H9 (cell line): ENCODE data around the gene RPP40. TPM values are rescaled to one million over a fixed set of nuclear protein-coding genes. Genes with fewer than 3 reads are reported as not detected.

ENCODE experiments used
- DNase-seq: peaks from one replicate; pipeline ENCODE4 v3.0.0-alpha.2; 2017
- H2AFZ ChIP-seq: one replicate; pipeline ENCODE4 v1.6.1; 2013; ENCODE audit warnings: mild to moderate bottlenecking, low read length, control low read depth, moderate library complexity
- H2AK5ac ChIP-seq: 2 replicates; pipeline ENCODE4 v1.6.1; 2013; ENCODE audit warnings: low read length, control low read depth, mixed read lengths; ENCODE audit not compliant: insufficient read length
- H2BK120ac ChIP-seq: one replicate; pipeline ENCODE4 v1.6.1; 2013; ENCODE audit warnings: low read depth, mild to moderate bottlenecking, low read length, control low read depth, inconsistent platforms; ENCODE audit not compliant: poor library complexity, severe bottlenecking
- H2BK12ac ChIP-seq: 2 replicates; pipeline ENCODE4 v1.6.1; 2013; ENCODE audit warnings: low read length, control low read depth, mixed read lengths, low read depth; ENCODE audit not compliant: insufficient read length
- H2BK15ac ChIP-seq: 2 replicates; pipeline ENCODE4 v1.6.1; 2013; ENCODE audit warnings: low read depth, low read length, control low read depth
- H2BK20ac ChIP-seq: one replicate; pipeline ENCODE4 v1.6.1; 2013; ENCODE audit warnings: low read depth, mild to moderate bottlenecking, low read length, control low read depth, inconsistent platforms; ENCODE audit not compliant: poor library complexity, severe bottlenecking
- H2BK5ac ChIP-seq: 2 replicates; pipeline ENCODE4 v1.6.1; 2013; ENCODE audit warnings: low read length, control low read depth, mixed read lengths; ENCODE audit not compliant: insufficient read length
- H3K14ac ChIP-seq: 2 replicates; pipeline ENCODE4 v1.6.1; 2013; ENCODE audit warnings: low read length, control low read depth; ENCODE audit not compliant: insufficient read depth
- H3K18ac ChIP-seq: 2 replicates; pipeline ENCODE4 v1.6.1; 2013; ENCODE audit warnings: low read depth, mild to moderate bottlenecking, mixed read lengths, low read length, control low read depth; ENCODE audit not compliant: insufficient read length
- H3K23ac ChIP-seq: 2 replicates; pipeline ENCODE4 v1.6.1; 2013; ENCODE audit warnings: low read length, control low read depth, mixed read lengths, low read depth; ENCODE audit not compliant: insufficient read length
- H3K23me2 ChIP-seq: 2 replicates; pipeline ENCODE4 v1.6.1; 2013; ENCODE audit warnings: low read depth, mild to moderate bottlenecking, mixed read lengths, low read length, control low read depth; ENCODE audit not compliant: insufficient read length, poor library complexity, severe bottlenecking
- H3K27ac ChIP-seq: 2 replicates; pipeline ENCODE4 v1.5.1; 2013; ENCODE audit warnings: low read length, control low read depth, mixed read lengths, low read depth; ENCODE audit not compliant: insufficient read length
- H3K27me3 ChIP-seq: 2 replicates; pipeline ENCODE4 v1.6.1; 2013; ENCODE audit warnings: low read length, control low read depth, inconsistent platforms; ENCODE audit not compliant: insufficient read depth
- H3K4ac ChIP-seq: 2 replicates; pipeline ENCODE4 v1.6.1; 2013; ENCODE audit warnings: low read depth, mild to moderate bottlenecking, control low read depth, inconsistent platforms, low read length, moderate library complexity
- H3K4me1 ChIP-seq: 2 replicates; pipeline ENCODE4 v1.6.1; 2013; ENCODE audit warnings: low read length, control low read depth, inconsistent platforms; ENCODE audit not compliant: insufficient read depth
- H3K4me2 ChIP-seq: 2 replicates; pipeline ENCODE4 v1.6.1; 2013; ENCODE audit warnings: low read length, control low read depth, mixed read lengths; ENCODE audit not compliant: insufficient read length, insufficient read depth
- H3K56ac ChIP-seq: 2 replicates; pipeline ENCODE4 v1.6.1; 2013; ENCODE audit warnings: low read depth, mild to moderate bottlenecking, mixed read lengths, low read length, control low read depth; ENCODE audit not compliant: insufficient read length
- H3K79me1 ChIP-seq: 2 replicates; pipeline ENCODE4 v1.6.1; 2013; ENCODE audit warnings: low read depth, mild to moderate bottlenecking, moderate library complexity, low read length, control low read depth, inconsistent platforms; ENCODE audit not compliant: insufficient read depth, poor library complexity, severe bottlenecking
- H3K79me2 ChIP-seq: 2 replicates; pipeline ENCODE4 v1.6.1; 2013; ENCODE audit warnings: low read length, control low read depth, inconsistent platforms; ENCODE audit not compliant: insufficient read depth
- H3K9ac ChIP-seq: 2 replicates; pipeline ENCODE4 v1.6.1; 2013; ENCODE audit warnings: low read length, control low read depth, mixed read lengths; ENCODE audit not compliant: insufficient read length; ENCODE audit errors: extremely low read depth
- H3K9me3 ChIP-seq: one replicate; pipeline ENCODE4 v1.6.1; 2013; ENCODE audit warnings: low read depth, low read length, inconsistent platforms; ENCODE audit not compliant: control insufficient read depth
- H3T11ph ChIP-seq: one replicate; pipeline ENCODE4 v1.6.1; 2013; ENCODE audit warnings: mild to moderate bottlenecking, low read length, control low read depth, inconsistent platforms
- H4K20me1 ChIP-seq: one replicate; pipeline ENCODE4 v1.6.1; 2013; ENCODE audit not compliant: control insufficient read depth, insufficient read length, insufficient read depth
- H4K5ac ChIP-seq: 2 replicates; pipeline ENCODE4 v1.6.1; 2013; ENCODE audit warnings: low read depth, mild to moderate bottlenecking, mixed read lengths, low read length, control low read depth; ENCODE audit not compliant: insufficient read length
- H4K8ac ChIP-seq: replicated peaks from 2 replicates; pipeline ENCODE4 v1.6.1; 2013; ENCODE audit warnings: low read length, control low read depth, mixed read lengths, low read depth; ENCODE audit not compliant: insufficient read length
- H4K91ac ChIP-seq: 2 replicates; pipeline ENCODE4 v1.6.1; 2013; ENCODE audit warnings: low read depth, mild to moderate bottlenecking, moderate library complexity, mixed read lengths, low read length, control low read depth; ENCODE audit not compliant: insufficient read length
- H3K27ac Mint-ChIP-seq, 3 experiments: 2 replicates in 2 of 3; 3 replicates in 1 of 3; pipeline ENCODE4 v1.8.0; 2020 to 2021; ENCODE audit warnings: mixed read lengths in 3 of 3, mild to moderate bottlenecking in 1 of 3, moderate library complexity in 1 of 3
- H3K27me3 Mint-ChIP-seq: 2 replicates; pipeline ENCODE4 v1.8.0; 2021; ENCODE audit warnings: low read depth, mild to moderate bottlenecking, moderate library complexity, mixed read lengths
- H3K36me3 Mint-ChIP-seq, 3 experiments: 2 replicates in 2 of 3; 3 replicates in 1 of 3; pipeline ENCODE4 v1.8.0; 2020 to 2021; ENCODE audit warnings: low read depth in 3 of 3, mixed read lengths in 3 of 3; ENCODE audit not compliant: insufficient read depth in 1 of 3
- H3K4me1 Mint-ChIP-seq, 2 experiments: 2 replicates each; pipeline ENCODE4 v1.8.0; 2020; ENCODE audit warnings: mixed read lengths in 2 of 2
- H3K4me3 Mint-ChIP-seq, 2 experiments: 2 replicates in 1 of 2; 3 replicates in 1 of 2; pipeline ENCODE4 v1.8.0; 2020 to 2021; ENCODE audit warnings: mild to moderate bottlenecking in 2 of 2, mixed read lengths in 2 of 2, moderate library complexity in 1 of 2
- H3K9me3 Mint-ChIP-seq, 2 experiments: 2 replicates in 1 of 2; 3 replicates in 1 of 2; pipeline ENCODE4 v1.8.0; 2020; ENCODE audit warnings: mild to moderate bottlenecking in 2 of 2, mixed read lengths in 2 of 2, moderate library complexity in 1 of 2
- CTCF ChIP-seq: fragments of 200-600 bp; sonication (generic); conservative IDR thresholded peaks from 3 replicates; pipeline ENCODE4 v1.8.0; 2021; ENCODE audit warnings: antibody characterized with exemption, mild to moderate bottlenecking
- WGBS: extraction: QIAGEN DNeasy Blood & Tissue Kit; methylation state at CpG from one replicate; pipeline ENCODE4 v1.1.7; 2013; ENCODE audit warnings: missing lambda C conversion rate, low lambda C conversion rate, mixed read lengths; ENCODE audit not compliant: insufficient read length; ENCODE audit errors: extremely low coverage; 5-methylcytosine and 5-hydroxymethylcytosine counted together
- long read RNA-seq: library from polyadenylated mRNA; unstranded; transcript quantifications from one replicate; pipeline ENCODE4 v2.0.0, GENCODE V29; 2020
- total RNA-seq: library from RNA; stranded (reverse); gene quantifications from 2 replicates; pipeline ENCODE4 v1.2.1, GENCODE V29; 2021

Gene RPP40
- total RNA-seq = 15.6 and 17.8 TPM in 2 replicates
- long read RNA-seq, transcript RPP40-202 (8 exons, 1,483 nt) = major isoform, 68 of 99 reads
- long read RNA-seq, transcript RPP40-201 (7 exons, 1,088 nt) = minor isoform, 9 of 99 reads
- long read RNA-seq, transcript RPP40-207 (7 exons, 1,056 nt) = minor isoform, 6 of 99 reads
- long read RNA-seq, partial matches to known transcripts = 4 of 99 reads
- long read RNA-seq, other reads (novel, unspliced or antisense) = 7 of 99 reads

- Mint-ChIP-seq H3K27ac (peak within 1 kb of the TSS; percentile 69 to 97 (median 97); a peak in 5 of 7 replicates), H3K4me1 (peaks cover 3% of the 10 kb centered on the region in 2 experiments), H3K27me3 (no peaks in the 10 kb centered on the region), H3K4me3 (peak within 1 kb of the TSS; percentile 94), H3K9me3 (no peaks in the 10 kb centered on the region), H3K36me3 (peaks cover 6 to 16% (median 10%) of the 10 kb centered on the region in 3 experiments; a peak in 4 of 7 replicates)
- no peak within 1 kb of the TSS for H3K14ac ChIP-seq
- H3K23me2 ChIP-seq = no peaks in the 10 kb centered on the region
- no peak within 1 kb of the TSS for H2BK5ac ChIP-seq
- H3K27me3 ChIP-seq = no peaks in the 10 kb centered on the region
- no peaks in the 10 kb centered on the region for H3K79me2 ChIP-seq
- no peak within 1 kb of the TSS for H3K18ac ChIP-seq
- no peak within 1 kb of the TSS for H3K23ac ChIP-seq
- H2BK12ac ChIP-seq = no peak within 1 kb of the TSS
- H2BK120ac ChIP-seq = no peak within 1 kb of the TSS
- H3K4me1 ChIP-seq = no peaks in the 10 kb centered on the region
- H4K91ac ChIP-seq = no peak within 1 kb of the TSS
- no peak within 1 kb of the TSS for H3K27ac ChIP-seq
- no peak within 1 kb of the TSS for H2AFZ ChIP-seq
- peak; percentile 89 for TF ChIP-seq CTCF
- H3K9me3 ChIP-seq = no peaks in the 10 kb centered on the region
- no peak within 1 kb of the TSS for H2AK5ac ChIP-seq
- H2BK15ac ChIP-seq = no peak within 1 kb of the TSS
- H3K4me2 ChIP-seq = peak within 1 kb of the TSS; percentile 68
- no peak within 1 kb of the TSS for H3K56ac ChIP-seq
- no CpG with 5 or more reads among the region's 64 CpGs for WGBS
- no peaks in the 10 kb centered on the region for H3K79me1 ChIP-seq
- H4K5ac ChIP-seq = no peak within 1 kb of the TSS
- H4K8ac ChIP-seq = no peak within 1 kb of the TSS
- H3K9ac ChIP-seq = no peak within 1 kb of the TSS
- peak; percentile 98 for DNase-seq
- H3T11ph ChIP-seq = no peak within 1 kb of the TSS
- H4K20me1 ChIP-seq = no peaks in the 10 kb centered on the region
- H2BK20ac ChIP-seq = no peak within 1 kb of the TSS
- no peak within 1 kb of the TSS for H3K4ac ChIP-seq
These were observed at the start of gene RPP40 for GRCh38 chr6:5003604-5004372. Gene RPP40, minus strand, starts transcription at chr6:5004037. Its CDS starts 35 bp downstream, at chr6:5004002.
